SHP77 (cell line): ENCODE measurements around the gene MRPL57.
"Not testable (repeated sequence)": the region's sequence is repeated elsewhere in the genome, so short reads cannot be mapped to it uniquely, and the experiment has no call there.

Experiments used
- DNase-seq, 2 experiments: peaks; one replicate each; lab custom pipeline; 2025; lab: John Stamatoyannopoulos, UW

Gene MRPL57

GRCh38 chr13:21197606-21198225, 21.3 kb downstream of the MRPL57 start:
- not testable (repeated sequence) for DNase-seq

- not testable (repeated sequence) for DNase-seq
These were observed 21.9 kb downstream of the MRPL57 start for GRCh38 chr13:21198391-21198790.

GRCh38 chr13:21201456-21202190, 25.2 kb downstream of the MRPL57 start:
- not testable (repeated sequence) for DNase-seq

- DNase-seq = no peak
These were observed 26.5 kb downstream of the MRPL57 start for GRCh38 chr13:21202767-21203531.

GRCh38 chr13:21208652-21209154, 32.2 kb downstream of the MRPL57 start:
- DNase-seq = no peak

- DNase-seq = no peak
These were observed 35.8 kb downstream of the MRPL57 start for GRCh38 chr13:21212138-21212775.

GRCh38 chr13:21215419-21215818, 39.0 kb downstream of the MRPL57 start:
- not testable (repeated sequence) for DNase-seq

- no peak for DNase-seq
These were observed 39.9 kb downstream of the MRPL57 start for GRCh38 chr13:21216332-21216731.

- DNase-seq = no peak
These were observed 42.0 kb downstream of the MRPL57 start for GRCh38 chr13:21218351-21219035.

GRCh38 chr13:21219036-21219381, 42.6 kb downstream of the MRPL57 start:
- DNase-seq = no peak

- not testable (repeated sequence) for DNase-seq
These were observed 43.3 kb downstream of the MRPL57 start for GRCh38 chr13:21219716-21220115.

- DNase-seq = no peak
These were observed 44.8 kb downstream of the MRPL57 start for GRCh38 chr13:21221268-21221667.

GRCh38 chr13:21225082-21225481, 48.6 kb downstream of the MRPL57 start:
- no peak for DNase-seq

- no peak for DNase-seq
These were observed 49.6 kb downstream of the MRPL57 start for GRCh38 chr13:21225841-21226581.

GRCh38 chr13:21227917-21228316, 51.5 kb downstream of the MRPL57 start:
- DNase-seq = no peak
